T-helper 2 cell treated with Interferon-gamma antibody and Interleukin-4, amounts not matched to agents 5 μg/mL and 100 μg/mL, for 36 hours (primary cell): Measurements from ENCODE around the gene GHRL.

Experiments
- DNase-seq: peaks from one replicate; pipeline ENCODE4 v3.0.0; 2021; ENCODE audit warnings: low spot score
- H3K27ac Mint-ChIP-seq: one replicate; pipeline ENCODE4 v1.8.0; 2021; ENCODE audit warnings: mild to moderate bottlenecking, mixed read lengths
- H3K27me3 Mint-ChIP-seq: one replicate; pipeline ENCODE4 v1.8.0; 2021; ENCODE audit warnings: low read depth, mixed read lengths
- H3K36me3 Mint-ChIP-seq: one replicate; pipeline ENCODE4 v1.8.0; 2021; ENCODE audit warnings: low read depth, mixed read lengths
- H3K4me1 Mint-ChIP-seq: one replicate; pipeline ENCODE4 v1.8.0; 2021; ENCODE audit warnings: low read depth, mixed read lengths
- H3K4me3 Mint-ChIP-seq: one replicate; pipeline ENCODE4 v1.8.0; 2022; ENCODE audit warnings: mild to moderate bottlenecking, moderate library complexity, mixed read lengths
- H3K9me3 Mint-ChIP-seq: one replicate; pipeline ENCODE4 v1.8.0; 2021; ENCODE audit warnings: mixed read lengths

The GHRL gene

GRCh38 chr3:10292505-10293419 lies at the start of gene GHRL:
GHRL (minus strand) TSS chr3:10292947; CDS start chr3:10290180, 2,767 bp downstream.
- Mint-ChIP-seq H3K27ac (peak within 1 kb of the TSS; percentile 83), H3K9me3 (no peaks in the 10 kb centered on the region), H3K4me3 (peak within 1 kb of the TSS; percentile 26), H3K27me3 (no peaks in the 10 kb centered on the region), H3K4me1 (peaks cover 9% of the 10 kb centered on the region), H3K36me3 (peaks cover 38% of the 10 kb centered on the region)
- DNase-seq: no peak

GRCh38 chr3:10341901-10342398 lies 49.2 kb upstream of the GHRL start:
- no peaks in the 10 kb centered on the region for H3K9me3 Mint-ChIP-seq
- no peaks in the 10 kb centered on the region for H3K36me3 Mint-ChIP-seq
- no peak overlapping the region for H3K27ac Mint-ChIP-seq
- H3K4me3 Mint-ChIP-seq: no peak overlapping the region
- peaks cover 2% of the 10 kb centered on the region for H3K4me1 Mint-ChIP-seq
- H3K27me3 Mint-ChIP-seq: no peaks in the 10 kb centered on the region
- no peak for DNase-seq

- DNase-seq: no peak
These were observed 47.7 kb upstream of the GHRL start for GRCh38 chr3:10340476-10340875.

GRCh38 chr3:10340046-10340445 lies 47.3 kb upstream of the GHRL start:
- no peaks in the 10 kb centered on the region for H3K9me3 Mint-ChIP-seq
- DNase-seq: no peak
- no peaks in the 10 kb centered on the region for H3K27me3 Mint-ChIP-seq
- H3K4me3 Mint-ChIP-seq: no peak overlapping the region
- H3K27ac Mint-ChIP-seq: no peak overlapping the region
- peaks cover 3% of the 10 kb centered on the region for H3K4me1 Mint-ChIP-seq
- no peaks in the 10 kb centered on the region for H3K36me3 Mint-ChIP-seq

More at GRCh38 chr3:10340476-10340875, 47.7 kb upstream of the GHRL start:
- Mint-ChIP-seq H3K4me3 (no peak overlapping the region), H3K27ac (no peak overlapping the region), H3K9me3 (no peaks in the 10 kb centered on the region), H3K4me1 (peaks cover 2% of the 10 kb centered on the region), H3K36me3 (no peaks in the 10 kb centered on the region), H3K27me3 (no peaks in the 10 kb centered on the region)

GRCh38 chr3:10339376-10339955 lies 46.7 kb upstream of the GHRL start:
- Mint-ChIP-seq H3K27me3 (no peaks in the 10 kb centered on the region), H3K36me3 (no peaks in the 10 kb centered on the region), H3K9me3 (no peaks in the 10 kb centered on the region), H3K4me1 (peaks cover 5% of the 10 kb centered on the region), H3K27ac (no peak overlapping the region), H3K4me3 (no peak overlapping the region)
- DNase-seq: no peak

GRCh38 chr3:10338591-10339353 lies 46.0 kb upstream of the GHRL start:
- Mint-ChIP-seq H3K36me3 (no peaks in the 10 kb centered on the region), H3K4me1 (peaks cover 5% of the 10 kb centered on the region), H3K9me3 (no peaks in the 10 kb centered on the region), H3K27ac (no peak overlapping the region), H3K4me3 (no peak overlapping the region), H3K27me3 (no peaks in the 10 kb centered on the region)
- no peak for DNase-seq

- H3K4me3 Mint-ChIP-seq: no peak overlapping the region
- H3K9me3 Mint-ChIP-seq: no peaks in the 10 kb centered on the region
- H3K4me1 Mint-ChIP-seq: peaks cover 5% of the 10 kb centered on the region
- no peaks in the 10 kb centered on the region for H3K27me3 Mint-ChIP-seq
- DNase-seq: no peak
- no peak overlapping the region for H3K27ac Mint-ChIP-seq
- no peaks in the 10 kb centered on the region for H3K36me3 Mint-ChIP-seq
These were observed 45.4 kb upstream of the GHRL start for GRCh38 chr3:10338164-10338470.

GRCh38 chr3:10337323-10338163 lies 44.8 kb upstream of the GHRL start:
- no peak overlapping the region for H3K4me3 Mint-ChIP-seq
- H3K27me3 Mint-ChIP-seq: no peaks in the 10 kb centered on the region
- no peaks in the 10 kb centered on the region for H3K9me3 Mint-ChIP-seq
- no peaks in the 10 kb centered on the region for H3K36me3 Mint-ChIP-seq
- no peak for DNase-seq
- H3K4me1 Mint-ChIP-seq: peaks cover 5% of the 10 kb centered on the region
- no peak overlapping the region for H3K27ac Mint-ChIP-seq

- Mint-ChIP-seq H3K27me3 (no peaks in the 10 kb centered on the region), H3K36me3 (no peaks in the 10 kb centered on the region), H3K4me3 (no peak overlapping the region)
These were observed 44.0 kb upstream of the GHRL start for GRCh38 chr3:10336761-10337160.

GRCh38 chr3:10335871-10336622 lies 43.3 kb upstream of the GHRL start:
- Mint-ChIP-seq H3K9me3 (no peaks in the 10 kb centered on the region), H3K27me3 (no peaks in the 10 kb centered on the region), H3K36me3 (no peaks in the 10 kb centered on the region), H3K4me3 (no peak overlapping the region), H3K27ac (no peak overlapping the region), H3K4me1 (peaks cover 5% of the 10 kb centered on the region)
- no peak for DNase-seq

More at GRCh38 chr3:10336761-10337160, 44.0 kb upstream of the GHRL start:
- Mint-ChIP-seq H3K27ac (no peak overlapping the region), H3K9me3 (no peaks in the 10 kb centered on the region), H3K4me1 (peaks cover 5% of the 10 kb centered on the region)
- no peak for DNase-seq

- H3K27ac Mint-ChIP-seq: no peak overlapping the region
- no peaks in the 10 kb centered on the region for H3K9me3 Mint-ChIP-seq
- no peak for DNase-seq
- H3K4me1 Mint-ChIP-seq: peaks cover 5% of the 10 kb centered on the region
- no peaks in the 10 kb centered on the region for H3K27me3 Mint-ChIP-seq
- H3K36me3 Mint-ChIP-seq: no peaks in the 10 kb centered on the region
- no peak overlapping the region for H3K4me3 Mint-ChIP-seq
These were observed 42.5 kb upstream of the GHRL start for GRCh38 chr3:10335190-10335738.

- Mint-ChIP-seq H3K36me3 (no peaks in the 10 kb centered on the region), H3K4me3 (no peak overlapping the region), H3K27ac (no peak overlapping the region), H3K4me1 (peaks cover 5% of the 10 kb centered on the region), H3K9me3 (no peaks in the 10 kb centered on the region), H3K27me3 (peaks cover under 1% of the 10 kb centered on the region)
- DNase-seq: no peak
These were observed 41.7 kb upstream of the GHRL start for GRCh38 chr3:10334459-10334858.
